Lung (tissue), 12 donors: ENCODE data around the gene JUN. TPM values are rescaled to one million over a fixed set of nuclear protein-coding genes. Genes with fewer than 3 reads are reported as not detected.

Experiments used
- ATAC-seq: fragments of 200-7000 bp; cut with Tn5 transposase; one replicate; pipeline ENCODE4 v1.9.1; 2020; ENCODE audit warnings: moderate number of reproducible peaks; ENCODE audit not compliant: insufficient read depth, low FRiP score
- DNase-seq, 3 donors: peaks; one replicate each; pipeline ENCODE4 v3.0.0-alpha.2; 2013 to 2017
- H3K27ac ChIP-seq, 2 donors: one replicate each; pipeline ENCODE4 v1.5.1; 2013; ENCODE audit warnings: mild to moderate bottlenecking in 2 of 2, moderate library complexity in 2 of 2, control low read depth in 1 of 2, inconsistent platforms in 1 of 2, low read depth in 1 of 2, low read length in 1 of 2
- H3K27me3 ChIP-seq, 3 donors: one replicate each; pipeline ENCODE4 v1.5.1; 2013; ENCODE audit warnings: low read length in 2 of 3; ENCODE audit not compliant: control insufficient read depth in 3 of 3, insufficient read depth in 3 of 3
- H3K36me3 ChIP-seq, 4 donors: one replicate each; pipeline ENCODE4 v1.5.1; 2013; ENCODE audit warnings: low read length in 4 of 4, mild to moderate bottlenecking in 1 of 4, moderate library complexity in 1 of 4; ENCODE audit not compliant: control insufficient read depth in 4 of 4, insufficient read depth in 4 of 4
- H3K4me1 ChIP-seq, 5 donors: one replicate each; pipeline ENCODE4 v1.5.1; 2013; ENCODE audit warnings: low read length in 5 of 5, mild to moderate bottlenecking in 2 of 5, moderate library complexity in 1 of 5; ENCODE audit not compliant: control insufficient read depth in 5 of 5, insufficient read depth in 5 of 5
- H3K4me3 ChIP-seq: one replicate; pipeline ENCODE4 v1.5.1; 2013; ENCODE audit warnings: mild to moderate bottlenecking, control low read depth, moderate library complexity
- H3K9ac ChIP-seq, 2 donors: one replicate each; pipeline ENCODE4 v1.5.1; 2013; ENCODE audit warnings: low read length in 2 of 2, control low read depth in 1 of 2; ENCODE audit not compliant: insufficient read depth in 1 of 2
- H3K9me3 ChIP-seq, 4 donors: one replicate each; pipeline ENCODE4 v1.5.1; 2013; ENCODE audit warnings: low read length in 3 of 4, mild to moderate bottlenecking in 1 of 4, moderate library complexity in 1 of 4; ENCODE audit not compliant: control insufficient read depth in 4 of 4, insufficient read depth in 3 of 4
- CTCF ChIP-seq: IDR thresholded peaks from 2 replicates; pipeline ENCODE4 v1.5.1; 2012; ENCODE audit warnings: mild to moderate bottlenecking; ENCODE audit errors: control extremely low read depth, extremely low read depth
- WGBS, 2 donors: extraction: QIAGEN DNeasy Blood & Tissue Kit; methylation state at CpG; one replicate each; pipeline ENCODE4 v1.1.7; 2013; 5-methylcytosine and 5-hydroxymethylcytosine counted together
- polyA plus RNA-seq, 2 donors: library from polyadenylated mRNA; stranded (reverse); fragments of 200-250 nt; gene quantifications; one replicate each; pipeline ENCODE4 v1.2.1, GENCODE V29; 2013
- total RNA-seq, 2 donors: library from RNA; depleted of rRNA in 1 of 2; stranded (reverse); fragments of >200 nt in 1 of 2; gene quantifications; one replicate each; pipeline ENCODE4 v1.2.1, GENCODE V29; 2014 to 2021
- donor health status: control.
- donor health status: control.
- donor health status: Bipolar disorder and iron deficiency.
- donor health status: healthy.
- donor health status: DM: yes; HTN: yes; CAD: no.

JUN gene
- total and polyA plus RNA-seq, 4 donors: 78.1 to 584 (median 142) TPM

- DNase-seq (no peak), ATAC-seq (no peak)
- H3K9me3 ChIP-seq: peaks cover 0 to 3% (median 1%) of the 10 kb centered on the region in 4 donors
- no peak overlapping the region for H3K9ac ChIP-seq
- TF ChIP-seq CTCF: no peak
- no peaks in the 10 kb centered on the region for H3K27me3 ChIP-seq
- no peaks in the 10 kb centered on the region for H3K36me3 ChIP-seq
- H3K27ac ChIP-seq: no peak overlapping the region
- H3K4me1 ChIP-seq: peaks cover 0 to 3% (median 0%) of the 10 kb centered on the region in 5 donors
- 86 to 92% methylated on average over 1 of the region's 1 CpG for WGBS, 2 donors
- H3K4me3 ChIP-seq: no peak overlapping the region
These were observed 46.0 kb upstream of the JUN start for GRCh38 chr1:58829866-58830265.

DNA sequence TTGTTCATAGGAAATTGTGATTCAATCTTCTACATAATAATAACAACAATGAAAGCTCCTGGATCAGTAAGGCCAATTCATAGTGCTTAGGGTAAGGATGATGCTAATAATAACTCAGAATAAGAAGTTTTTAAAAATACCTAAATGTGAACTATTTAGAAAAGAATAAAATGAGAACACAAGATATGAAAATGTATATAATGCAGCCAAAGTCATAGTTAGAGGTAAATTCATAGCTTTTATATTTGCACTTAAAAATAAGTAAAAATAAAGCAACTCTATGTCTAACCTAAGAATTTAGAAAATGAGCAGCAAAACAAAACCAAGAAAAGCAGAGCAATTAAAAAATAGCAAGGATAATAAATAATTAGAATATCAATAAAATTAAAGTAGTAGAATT is 43.5 kb upstream of the JUN start:
- no peaks in the 10 kb centered on the region for H3K27me3 ChIP-seq
- H3K9ac ChIP-seq: no peak overlapping the region
- no peak overlapping the region for H3K27ac ChIP-seq
- DNase-seq: no peak
- H3K9me3 ChIP-seq: peaks cover 0 to 3% (median 1%) of the 10 kb centered on the region in 4 donors
- H3K4me3 ChIP-seq: no peak overlapping the region
- no peak for ATAC-seq
- peaks cover 0 to 6% (median 0%) of the 10 kb centered on the region in 5 donors for H3K4me1 ChIP-seq
- no peak for TF ChIP-seq CTCF
- H3K36me3 ChIP-seq: no peaks in the 10 kb centered on the region

- Histone ChIP-seq H3K4me3 (no peak overlapping the region), H3K9ac (no peak overlapping the region), H3K4me1 (peaks cover 0 to 6% (median 0%) of the 10 kb centered on the region in 5 donors), H3K27ac (peak overlapping the region in 1 of 2 donors; percentile 26), H3K36me3 (no peaks in the 10 kb centered on the region), H3K27me3 (no peaks in the 10 kb centered on the region), H3K9me3 (peaks cover 0 to 3% (median 1%) of the 10 kb centered on the region in 4 donors)
- no peak for TF ChIP-seq CTCF
- 40 to 60% methylated on average over 5 of the region's 5 CpGs for WGBS, 2 donors
- DNase-seq (no peak), ATAC-seq (no peak)
These were observed 41.0 kb upstream of the JUN start for GRCh38 chr1:58824753-58825389.

- H3K27ac ChIP-seq: no peak overlapping the region
- H3K9me3 ChIP-seq: peaks cover 0 to 3% (median 1%) of the 10 kb centered on the region in 4 donors
- H3K4me3 ChIP-seq: no peak overlapping the region
- WGBS, 2 donors: 72 to 83% methylated on average over 4 of the region's 4 CpGs
- H3K4me1 ChIP-seq: peaks cover 0 to 6% (median 3%) of the 10 kb centered on the region in 5 donors
- no peaks in the 10 kb centered on the region for H3K27me3 ChIP-seq
- H3K9ac ChIP-seq: no peak overlapping the region
- DNase-seq: no peak
- no peak for TF ChIP-seq CTCF
- no peak for ATAC-seq
- no peaks in the 10 kb centered on the region for H3K36me3 ChIP-seq
These were observed 39.7 kb upstream of the JUN start for GRCh38 chr1:58823481-58824010.
